Activated CD4-positive, alpha-beta memory T cell treated with anti-CD3 and anti-CD28 coated beads for 36 hours (primary cell): ENCODE results near the gene GRB14. TPM values are rescaled to one million over a fixed set of nuclear protein-coding genes. Genes with fewer than 3 reads are reported as not detected.
"Not testable (repeated sequence)": the region's sequence is repeated elsewhere in the genome, so short reads cannot be mapped to it uniquely, and the experiment has no call there.

Experiments
- CTCF ChIA-PET: fragments of 350-600 bp; sonication (Branson Sonifier 250); formaldehyde crosslinking; loops from one replicate; lab custom pipeline; 2021; ENCODE audit warnings: antibody characterized with exemption, inconsistent platforms; lab: Charles Lee
- POLR2A ChIA-PET: fragments of 350-600 bp; sonication (Branson Sonifier 250); formaldehyde crosslinking; loops from one replicate; lab custom pipeline; 2021; ENCODE audit warnings: antibody characterized with exemption; lab: Charles Lee
- DNase-seq: peaks from one replicate; pipeline ENCODE4 v3.0.0-alpha.2; 2020
- H3K27ac Mint-ChIP-seq: one replicate; pipeline ENCODE4 v1.8.0; 2021; ENCODE audit warnings: mixed read lengths
- H3K27me3 Mint-ChIP-seq: one replicate; pipeline ENCODE4 v1.8.0; 2021; ENCODE audit warnings: mixed read lengths
- H3K36me3 Mint-ChIP-seq: one replicate; pipeline ENCODE4 v1.8.0; 2021; ENCODE audit warnings: mixed read lengths
- H3K4me1 Mint-ChIP-seq: one replicate; pipeline ENCODE4 v1.8.0; 2021; ENCODE audit warnings: low read depth, mixed read lengths
- H3K4me3 Mint-ChIP-seq: one replicate; pipeline ENCODE4 v1.8.0; 2021; ENCODE audit warnings: mild to moderate bottlenecking, mixed read lengths
- H3K9me3 Mint-ChIP-seq: one replicate; pipeline ENCODE4 v1.8.0; 2021; ENCODE audit warnings: mixed read lengths
- intact Hi-C: fragments of 100-400 bp; cut with micrococcal nuclease; formaldehyde crosslinking; loops from one replicate; pipeline ENCODE4 v1.15.1; 2023
- total RNA-seq, 2 experiments: library from RNA; stranded (reverse); gene quantifications; one replicate each; pipeline ENCODE4 v1.2.3, GENCODE V29; 2021

The GRB14 gene
- total RNA-seq, 2 experiments from 2014 or later, result not detected

DNA sequence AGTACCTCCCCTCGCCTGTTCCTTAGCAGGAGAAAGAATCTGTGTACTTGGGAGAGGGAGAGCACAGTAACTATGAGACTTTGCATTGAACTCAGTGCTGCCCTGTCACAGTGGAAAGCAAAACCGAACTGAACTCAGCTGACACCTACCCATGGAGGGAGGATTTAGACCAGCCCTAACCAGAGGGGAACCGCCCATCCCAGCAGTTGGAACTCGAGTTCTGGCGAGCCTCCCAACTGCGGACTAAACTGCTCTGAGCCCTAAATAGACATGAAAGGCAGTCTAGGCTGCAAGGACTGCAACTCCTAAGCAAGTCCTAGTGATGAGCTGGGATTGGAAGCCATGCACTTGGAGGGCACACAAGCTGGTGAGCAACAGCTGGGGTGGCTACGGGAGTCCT, 110.4 kb downstream of the GRB14 start:
- Mint-ChIP-seq H3K4me3 (no peak overlapping the region), H3K4me1 (no peaks in the 10 kb centered on the region), H3K9me3 (peaks cover 21% of the 10 kb centered on the region), H3K27ac (no peak overlapping the region), H3K36me3 (no peaks in the 10 kb centered on the region), H3K27me3 (no peaks in the 10 kb centered on the region)
- intact Hi-C loops, result no loop called here
- POLR2A ChIA-PET, result no interaction called here
- no peak for DNase-seq
- CTCF ChIA-PET, result no interaction called here

DNA sequence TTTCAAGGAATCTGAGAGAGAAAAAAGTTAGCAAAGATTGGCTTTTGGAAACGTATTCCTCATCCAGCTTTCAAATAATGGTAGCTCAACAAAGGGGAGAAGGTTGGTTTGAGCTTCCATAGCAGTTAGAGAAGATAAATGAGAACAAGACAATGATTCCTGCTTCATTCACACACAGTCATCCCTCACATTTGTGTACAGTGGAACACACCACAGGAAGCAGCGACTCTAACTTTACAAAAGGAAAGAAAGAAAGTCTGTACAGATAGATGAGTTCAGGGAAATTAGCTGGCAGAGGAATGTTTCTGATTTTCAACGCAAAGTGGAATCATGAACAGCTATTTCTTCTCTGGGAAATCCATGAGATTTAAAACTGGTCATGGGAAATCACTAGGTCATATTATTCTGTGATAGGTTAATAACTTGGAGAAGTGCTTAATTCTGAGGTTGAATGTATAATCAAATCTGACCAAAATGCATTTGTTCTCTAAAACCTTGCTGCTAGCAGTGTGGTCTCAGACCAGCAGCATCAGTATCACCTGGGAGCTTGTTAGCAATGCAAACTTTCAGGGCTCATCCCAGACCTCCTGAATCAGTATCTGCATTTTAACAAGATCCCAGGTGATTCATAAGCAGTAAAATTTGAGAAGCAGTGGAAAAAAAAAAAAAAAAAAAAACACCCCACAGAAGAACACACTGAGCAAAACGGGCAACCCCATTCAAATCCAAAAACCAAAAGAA, 112.0 kb downstream of the GRB14 start:
- POLR2A ChIA-PET, result no interaction called here
- H3K9me3 Mint-ChIP-seq, result peaks cover 7% of the 10 kb centered on the region
- no peak overlapping the region for H3K27ac Mint-ChIP-seq
- no peaks in the 10 kb centered on the region for H3K27me3 Mint-ChIP-seq
- no peaks in the 10 kb centered on the region for H3K4me1 Mint-ChIP-seq
- no peak for DNase-seq
- CTCF ChIA-PET, result no interaction called here
- H3K4me3 Mint-ChIP-seq, result no peak overlapping the region
- intact Hi-C loops, result no loop called here
- no peaks in the 10 kb centered on the region for H3K36me3 Mint-ChIP-seq

DNA sequence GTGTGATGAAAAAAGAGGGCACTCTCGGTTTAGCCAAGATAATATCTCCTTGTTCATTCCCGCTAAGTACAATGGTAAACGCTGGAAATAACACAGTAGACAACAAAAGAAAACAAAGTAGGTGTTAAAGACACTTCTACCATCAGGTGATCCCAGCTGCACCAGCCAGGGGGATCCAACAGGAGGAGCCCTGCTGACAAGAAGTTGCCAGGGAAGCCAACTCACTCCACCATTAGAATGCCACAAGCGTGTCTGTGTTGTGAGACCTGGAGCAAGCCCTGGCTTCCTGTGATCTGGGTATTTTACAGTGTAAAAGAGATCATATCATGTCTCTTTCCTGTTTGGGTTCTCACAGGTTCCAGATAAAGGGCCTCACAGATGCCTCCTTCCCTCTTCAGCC, 117.0 kb downstream of the GRB14 start:
- no peak overlapping the region for H3K4me3 Mint-ChIP-seq
- no peaks in the 10 kb centered on the region for H3K9me3 Mint-ChIP-seq
- CTCF ChIA-PET, result no interaction called here
- H3K27me3 Mint-ChIP-seq, result no peaks in the 10 kb centered on the region
- POLR2A ChIA-PET, result no interaction called here
- intact Hi-C loops, result no loop called here
- no peaks in the 10 kb centered on the region for H3K36me3 Mint-ChIP-seq
- DNase-seq, result no peak
- H3K4me1 Mint-ChIP-seq, result no peaks in the 10 kb centered on the region
- H3K27ac Mint-ChIP-seq, result no peak overlapping the region

DNA sequence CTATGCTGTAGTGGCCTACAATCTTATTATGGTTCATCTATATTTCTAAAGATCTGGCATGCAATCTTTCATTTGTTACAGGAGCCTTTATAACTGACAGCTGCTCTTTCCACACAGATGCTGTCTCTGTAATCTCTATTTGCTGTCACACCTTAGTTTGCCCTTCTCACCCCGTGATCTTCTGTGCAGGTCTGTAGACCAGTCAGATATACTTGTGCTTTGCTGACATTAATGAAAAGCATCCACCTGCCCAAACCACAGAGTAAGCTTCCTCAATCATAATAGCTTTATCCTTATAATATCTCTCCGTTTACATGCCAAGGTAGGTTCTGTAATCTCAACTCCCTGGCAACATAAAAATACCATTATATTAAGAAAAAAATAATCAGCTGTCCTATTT, 122.4 kb downstream of the GRB14 start:
- intact Hi-C loops, result no loop called here

DNA sequence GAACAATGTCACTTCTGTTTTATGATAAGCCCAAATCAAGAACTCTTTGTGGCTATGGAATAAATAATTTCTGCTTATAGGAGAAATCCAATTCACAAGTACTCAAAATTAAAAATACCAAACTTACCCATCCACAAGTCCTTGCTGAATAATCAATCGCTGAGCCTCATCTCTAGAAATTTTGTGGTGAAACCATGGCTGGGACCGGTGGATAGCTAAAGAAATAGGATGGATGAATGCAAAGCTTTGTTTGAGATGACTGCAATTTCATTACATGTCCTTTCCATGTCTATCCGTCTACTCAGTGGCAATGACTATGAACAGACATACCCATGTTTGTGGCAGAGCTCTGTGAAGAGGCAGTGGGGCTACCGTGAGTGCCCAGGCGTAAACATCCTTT, 124.4 kb downstream of the GRB14 start:
- CTCF ChIA-PET, result no interaction called here
- DNase-seq, result no peak
- POLR2A ChIA-PET, result no interaction called here
- no peaks in the 10 kb centered on the region for H3K36me3 Mint-ChIP-seq
- H3K27ac Mint-ChIP-seq, result no peak overlapping the region
- no peaks in the 10 kb centered on the region for H3K9me3 Mint-ChIP-seq
- no peaks in the 10 kb centered on the region for H3K27me3 Mint-ChIP-seq
- intact Hi-C loops, result no loop called here
- no peak overlapping the region for H3K4me3 Mint-ChIP-seq
- H3K4me1 Mint-ChIP-seq, result no peaks in the 10 kb centered on the region

More for the DNA sequence above, 122.4 kb downstream of the GRB14 start:
- H3K4me3 Mint-ChIP-seq, result no peak overlapping the region
- no peaks in the 10 kb centered on the region for H3K9me3 Mint-ChIP-seq
- H3K27me3 Mint-ChIP-seq, result no peaks in the 10 kb centered on the region
- no peak for DNase-seq
- CTCF ChIA-PET, result no interaction called here
- POLR2A ChIA-PET, result no interaction called here
- H3K36me3 Mint-ChIP-seq, result no peaks in the 10 kb centered on the region
- no peak overlapping the region for H3K27ac Mint-ChIP-seq
- H3K4me1 Mint-ChIP-seq, result no peaks in the 10 kb centered on the region

DNA sequence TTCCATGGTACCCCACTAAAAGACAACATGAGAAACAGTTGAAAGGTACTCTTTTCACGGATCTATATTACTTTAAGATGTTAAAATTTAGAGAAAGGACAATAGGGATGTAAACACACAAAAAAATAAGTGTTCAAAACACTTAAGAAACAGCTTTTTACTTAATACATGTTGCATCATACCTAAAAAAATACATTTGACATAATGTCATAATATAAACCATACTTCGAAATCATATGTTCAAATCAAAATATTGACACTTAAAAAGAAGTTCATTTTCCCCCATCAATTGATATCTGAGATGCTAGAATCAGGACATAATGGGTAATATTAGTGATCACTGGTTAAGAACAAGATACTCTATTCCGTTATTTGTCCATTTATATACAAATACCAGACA, 124.9 kb downstream of the GRB14 start:
- intact Hi-C loops, result no loop called here
- DNase-seq, result no peak
- no peaks in the 10 kb centered on the region for H3K36me3 Mint-ChIP-seq
- H3K27ac Mint-ChIP-seq, result no peak overlapping the region
- POLR2A ChIA-PET, result no interaction called here
- no peaks in the 10 kb centered on the region for H3K27me3 Mint-ChIP-seq
- H3K4me1 Mint-ChIP-seq, result no peaks in the 10 kb centered on the region
- CTCF ChIA-PET, result no interaction called here
- H3K9me3 Mint-ChIP-seq, result no peaks in the 10 kb centered on the region
- H3K4me3 Mint-ChIP-seq, result no peak overlapping the region

DNA sequence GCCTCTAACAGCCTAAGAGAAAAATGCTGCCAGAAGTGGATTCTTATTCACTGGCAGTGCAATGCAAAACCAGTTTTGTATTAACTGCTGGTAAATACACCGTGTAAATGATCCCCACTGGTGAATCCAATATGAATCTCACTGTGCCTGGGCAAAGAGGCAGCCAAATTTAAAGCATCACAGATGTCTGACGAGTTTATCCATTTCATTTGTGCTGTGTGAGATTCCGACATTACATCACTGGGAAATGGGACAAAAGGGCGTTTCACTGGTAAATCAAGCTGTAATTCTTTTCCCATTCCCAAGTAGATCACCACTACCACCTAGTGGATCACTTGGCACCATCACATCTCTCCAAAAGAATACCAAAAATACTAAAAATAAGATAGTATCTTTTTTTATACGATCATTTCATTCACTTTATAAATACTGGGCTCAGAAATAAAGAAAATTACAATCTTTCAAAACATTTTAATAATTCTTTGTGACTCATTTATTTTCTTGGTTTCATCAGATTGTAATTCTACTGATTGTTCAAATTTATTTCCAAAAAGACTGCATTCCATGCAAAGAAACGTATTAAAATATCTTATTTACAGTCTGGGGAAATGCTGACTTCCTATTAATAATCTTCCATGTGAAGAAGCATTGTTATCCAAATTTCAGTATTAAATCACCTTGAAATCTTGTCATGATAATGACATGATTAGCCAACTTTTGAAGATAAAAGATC, 125.6 kb downstream of the GRB14 start:
- ChIA-PET POLR2A (no interaction called here), CTCF (no interaction called here)
- Mint-ChIP-seq H3K9me3 (no peaks in the 10 kb centered on the region), H3K27me3 (no peaks in the 10 kb centered on the region), H3K27ac (no peak overlapping the region), H3K4me3 (no peak overlapping the region), H3K36me3 (no peaks in the 10 kb centered on the region), H3K4me1 (no peaks in the 10 kb centered on the region)
- DNase-seq, result no peak
- intact Hi-C loops, result no loop called here

DNA sequence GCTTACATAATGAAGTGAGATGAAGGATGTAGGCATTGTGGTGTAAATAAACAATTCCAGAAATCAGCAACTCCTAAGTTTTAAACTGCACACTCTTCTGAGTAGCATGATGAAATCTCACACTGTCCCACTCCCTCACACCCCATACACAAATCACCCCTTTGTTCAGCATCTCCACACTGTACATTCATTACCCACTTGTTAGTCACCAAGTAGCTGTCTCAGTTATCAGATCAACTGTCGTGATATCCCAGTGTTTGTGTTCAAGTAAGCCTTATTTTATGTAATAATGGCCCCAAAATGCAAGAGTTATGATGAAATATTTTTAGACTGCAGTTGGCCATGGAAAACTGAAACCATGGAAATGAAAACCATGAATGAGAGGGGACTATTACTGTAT, 135.7 kb downstream of the GRB14 start:
- Mint-ChIP-seq H3K36me3 (no peaks in the 10 kb centered on the region), H3K4me1 (no peaks in the 10 kb centered on the region), H3K27ac (no peak overlapping the region), H3K4me3 (no peak overlapping the region), H3K27me3 (no peaks in the 10 kb centered on the region), H3K9me3 (peaks cover 3% of the 10 kb centered on the region)
- intact Hi-C loops, result no loop called here
- ChIA-PET POLR2A (no interaction called here), CTCF (no interaction called here)
- no peak for DNase-seq

DNA sequence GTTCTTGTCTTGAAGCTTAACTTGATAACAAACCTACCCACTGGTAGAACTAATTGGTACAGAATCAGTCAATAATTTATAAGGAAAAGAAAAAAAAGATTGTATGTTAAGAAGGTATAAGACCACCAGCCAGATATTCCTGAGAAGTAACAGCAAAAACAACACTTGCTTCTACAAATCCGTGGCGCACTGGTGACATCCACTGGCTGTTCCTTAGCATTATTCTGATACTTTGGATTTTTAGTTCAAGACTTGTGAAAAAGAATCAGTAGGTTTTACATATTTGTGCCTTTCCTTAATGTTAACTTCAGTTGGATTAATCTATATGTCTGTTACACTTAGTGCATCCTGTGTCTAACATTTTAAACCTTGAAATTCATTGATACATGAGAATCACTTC, 141.8 kb downstream of the GRB14 start:
- ChIA-PET CTCF (no interaction called here), POLR2A (no interaction called here)
- no peak overlapping the region for H3K27ac Mint-ChIP-seq
- H3K4me1 Mint-ChIP-seq, result no peaks in the 10 kb centered on the region
- DNase-seq, result no peak
- intact Hi-C loops, result no loop called here
- no peak overlapping the region for H3K4me3 Mint-ChIP-seq
- H3K9me3 Mint-ChIP-seq, result no peaks in the 10 kb centered on the region
- no peaks in the 10 kb centered on the region for H3K27me3 Mint-ChIP-seq
- H3K36me3 Mint-ChIP-seq, result no peaks in the 10 kb centered on the region

DNA sequence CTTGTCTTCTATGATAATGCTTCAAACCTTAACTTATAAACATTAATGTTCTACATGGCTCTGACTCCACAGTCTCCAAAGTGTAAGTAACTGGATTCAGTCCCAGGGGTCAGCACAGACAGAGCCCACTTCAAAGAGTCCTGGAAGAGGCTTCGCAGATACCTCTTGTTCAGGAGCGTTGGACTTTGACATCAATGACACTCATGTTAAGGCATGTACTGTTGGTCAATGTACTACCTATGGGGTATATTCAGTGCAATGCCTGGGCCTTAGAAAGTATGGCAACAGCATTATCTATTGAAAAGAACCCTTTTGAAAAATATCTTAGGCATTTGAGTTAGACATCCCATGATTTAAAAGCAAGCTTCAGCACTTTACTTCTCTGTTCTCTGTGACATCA, 143.1 kb downstream of the GRB14 start:
- no peak overlapping the region for H3K4me3 Mint-ChIP-seq
- H3K9me3 Mint-ChIP-seq, result no peaks in the 10 kb centered on the region
- no peaks in the 10 kb centered on the region for H3K36me3 Mint-ChIP-seq
- H3K4me1 Mint-ChIP-seq, result no peaks in the 10 kb centered on the region
- intact Hi-C loops, result no loop called here
- no peaks in the 10 kb centered on the region for H3K27me3 Mint-ChIP-seq
- H3K27ac Mint-ChIP-seq, result no peak overlapping the region
- POLR2A ChIA-PET, result no interaction called here
- DNase-seq, result no peak
- CTCF ChIA-PET, result no interaction called here

DNA sequence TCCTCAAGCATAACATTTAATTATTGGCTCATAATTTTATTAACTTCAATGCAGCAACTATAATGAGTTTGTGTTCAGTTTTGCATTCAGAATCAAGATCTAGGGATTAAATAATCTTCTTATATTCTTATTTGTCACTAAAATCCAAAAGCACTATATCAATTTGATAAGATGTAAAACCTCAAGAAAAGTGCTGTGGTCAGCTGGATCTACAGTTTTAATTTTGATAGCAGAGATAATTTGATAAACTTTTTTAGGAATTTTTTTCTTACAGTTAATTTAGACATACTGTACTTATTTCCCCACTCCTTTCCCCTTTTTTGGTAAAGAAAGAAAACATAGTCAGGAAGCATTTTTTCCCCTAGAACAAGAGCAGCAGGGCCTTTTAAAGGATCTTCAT, 146.4 kb downstream of the GRB14 start:
- DNase-seq, result no peak
- intact Hi-C loops, result no loop called here
- H3K4me3 Mint-ChIP-seq, result no peak overlapping the region
- H3K4me1 Mint-ChIP-seq, result no peaks in the 10 kb centered on the region
- ChIA-PET CTCF (interaction anchor here (0.6 kb wide), 1 partner anchor 43 kb away, joined by 3 read pairs; no protein-coding TSS in a partner anchor), POLR2A (no interaction called here)
- H3K27me3 Mint-ChIP-seq, result no peaks in the 10 kb centered on the region
- H3K36me3 Mint-ChIP-seq, result no peaks in the 10 kb centered on the region
- peaks cover 3% of the 10 kb centered on the region for H3K9me3 Mint-ChIP-seq
- H3K27ac Mint-ChIP-seq, result no peak overlapping the region

DNA sequence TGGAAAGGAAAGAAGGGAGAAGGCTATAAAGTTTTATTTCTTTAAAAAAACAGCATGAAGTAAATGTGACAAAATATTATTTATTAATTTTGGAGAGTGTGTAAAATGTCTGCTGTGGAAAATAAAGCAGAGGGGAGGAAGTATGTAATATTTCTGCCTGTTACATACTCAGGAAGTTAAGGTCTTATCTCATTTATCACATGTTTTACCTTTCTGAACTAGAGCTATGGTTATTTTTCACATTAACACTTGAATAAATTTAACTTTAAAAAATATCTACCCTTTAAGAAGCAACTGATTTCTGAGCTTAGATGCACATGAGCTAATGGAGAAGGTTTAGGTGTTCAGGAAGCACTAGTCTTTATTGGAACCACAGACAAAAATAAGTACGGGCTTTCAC, 148.3 kb downstream of the GRB14 start:
- CTCF ChIA-PET, result no interaction called here
- POLR2A ChIA-PET, result no interaction called here
- no peak for DNase-seq
- Mint-ChIP-seq H3K36me3 (no peaks in the 10 kb centered on the region), H3K4me1 (no peaks in the 10 kb centered on the region), H3K4me3 (no peak overlapping the region), H3K9me3 (peaks cover 3% of the 10 kb centered on the region), H3K27ac (no peak overlapping the region), H3K27me3 (no peaks in the 10 kb centered on the region)
- intact Hi-C loops, result no loop called here

DNA sequence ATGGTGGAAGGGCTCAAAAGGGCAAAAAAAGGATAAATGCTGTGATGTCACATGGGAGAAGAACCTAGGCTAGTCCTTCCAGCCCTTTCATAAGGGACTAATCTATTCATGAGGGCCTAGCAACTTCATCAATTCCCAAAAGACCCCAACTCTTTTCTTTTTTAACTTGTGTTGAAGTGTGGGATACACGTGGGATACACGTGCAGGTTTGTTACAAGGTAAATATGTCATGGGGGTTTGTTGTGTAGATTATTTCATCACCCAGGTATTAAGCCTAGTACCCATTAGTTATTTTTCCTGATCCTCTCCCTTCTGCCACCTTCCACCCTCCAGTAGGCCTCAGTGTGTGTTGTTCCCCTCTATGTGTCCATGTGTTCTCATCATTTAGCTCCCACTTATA, 156.2 kb downstream of the GRB14 start:
- H3K27me3 Mint-ChIP-seq, H3K36me3 Mint-ChIP-seq, H3K9me3 Mint-ChIP-seq, intact Hi-C loops, CTCF ChIA-PET, H3K4me3 Mint-ChIP-seq, H3K27ac Mint-ChIP-seq, DNase-seq, POLR2A ChIA-PET, H3K4me1 Mint-ChIP-seq: not testable (repeated sequence)
